ENCODE data around the gene USP44. TPM values are rescaled to one million over a fixed set of nuclear protein-coding genes. Genes with fewer than 3 reads are reported as not detected.

USP44 gene
- 10 to 100 TPM in 2 of 5 experiments, 1 to 10 TPM in 3; 3.3 to 12.2 (median 4.8) TPM for total RNA-seq
- 10 to 100 TPM; 14.0 to 15.1 TPM for polyA plus RNA-seq
- 11.2 reads per million, percentile 38 among the genes with 10 or more reads in this experiment for total RNA-seq

- H3K4me3 Mint-ChIP-seq = peak within 1 kb of the TSS in 9 of 10 donors; percentile 64 to 96 (median 85)
- peaks cover 0 to 6% (median 2%) of the 10 kb centered on the region in 11 donors for H3K9me3 Mint-ChIP-seq
- intact Hi-C loops (cut with micrococcal nuclease) = loop anchor here in 1 of 2 donors (5.0 kb wide), 2 partner anchors 1356 to 1979 kb away; partner anchors contain the start of genes NEDD1 and SOCS2
- Histone ChIP-seq H3K4me1 (ENCODE audit: control insufficient read depth in 2 of 2, insufficient read depth in 2 of 2, low read length in 2 of 2) (peaks cover 6 to 33% of the 10 kb centered on the region in 2 donors), H3K27ac (ENCODE audit: low read depth, low read length) (peak within 1 kb of the TSS; percentile 66), H3K4me3 (ENCODE audit: low read length) (peak within 1 kb of the TSS; percentile 28), H3K9me3 (ENCODE audit: control insufficient read depth in 2 of 3, low read length in 3 of 3) (no peaks in the 10 kb centered on the region), H3K36me3 (ENCODE audit: control insufficient read depth in 2 of 3, insufficient read depth in 3 of 3, low read length in 3 of 3) (peaks cover 0 to 8% (median 0%) of the 10 kb centered on the region in 3 experiments), H3K27me3 (ENCODE audit: control insufficient read depth in 2 of 2, insufficient read depth in 2 of 2, low read length in 2 of 2) (no peaks in the 10 kb centered on the region)
- ChIA-PET CTCF (no interaction called here), POLR2A (interaction anchor here (0.9 to 1.4 kb wide), 2 partner anchors 77 to 78 kb away, joined by 4 to 5 read pairs; partner anchors contain the start of gene METAP2)
- H3K4me1 Mint-ChIP-seq = peaks cover 36 to 77% (median 61%) of the 10 kb centered on the region in 7 donors
- DNase-seq (peak in 1 of 9 donors; percentile 25), ATAC-seq (no peak)
- peak within 1 kb of the TSS; percentile 68 to 97 (median 90) for H3K27ac Mint-ChIP-seq
- peaks cover 0 to 5% (median 0%) of the 10 kb centered on the region in 5 donors for H3K36me3 Mint-ChIP-seq
- H3K27me3 Mint-ChIP-seq = peaks cover 0 to 22% (median 7%) of the 10 kb centered on the region in 5 donors
Measured at GRCh38 chr12:95551305-95551704, at the start of gene USP44. Gene USP44 (minus strand): TSS chr12:95551476. CDS start chr12:95534256, 17,220 bp downstream.

DNA sequence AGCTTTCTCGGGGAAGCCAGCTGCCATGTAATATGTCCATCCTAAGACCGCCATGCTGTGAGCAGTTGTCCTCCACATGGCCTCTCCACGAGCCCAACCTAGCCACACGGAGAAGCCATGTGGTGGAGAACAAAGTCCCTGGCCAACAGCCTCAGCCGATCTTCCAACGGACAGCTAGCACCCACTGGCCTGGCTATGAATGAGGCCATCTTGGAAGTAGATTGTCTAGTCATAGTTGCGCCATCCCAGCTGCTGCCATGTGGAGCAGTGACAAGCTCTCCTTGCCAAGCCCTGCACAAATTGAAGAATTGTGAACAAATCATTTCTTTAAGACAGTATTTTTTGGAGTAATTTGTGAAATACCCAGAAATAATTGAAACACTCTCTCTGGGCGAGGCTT, 49.3 kb upstream of the USP44 start:
- intact Hi-C loops (cut with micrococcal nuclease) = no loop called here

GRCh38 chr12:95599880-95600279, 48.6 kb upstream of the USP44 start:
- Mint-ChIP-seq H3K36me3 (peaks cover 0 to 3% (median 0%) of the 10 kb centered on the region in 5 donors), H3K4me1 (no peaks in the 10 kb centered on the region), H3K4me3 (no peak overlapping the region), H3K27ac (no peak overlapping the region), H3K9me3 (peaks cover 0 to 2% (median 0%) of the 10 kb centered on the region in 11 donors), H3K27me3 (peaks cover 0 to 7% (median 0%) of the 10 kb centered on the region in 5 donors)
- ChIA-PET CTCF (no interaction called here), POLR2A (no interaction called here)
- Histone ChIP-seq H3K4me3 (ENCODE audit: low read length) (no peak overlapping the region), H3K27me3 (ENCODE audit: control insufficient read depth in 2 of 2, insufficient read depth in 2 of 2, low read length in 2 of 2) (no peaks in the 10 kb centered on the region), H3K36me3 (ENCODE audit: control insufficient read depth in 2 of 3, insufficient read depth in 3 of 3, low read length in 3 of 3) (no peaks in the 10 kb centered on the region), H3K4me1 (ENCODE audit: control insufficient read depth in 2 of 2, insufficient read depth in 2 of 2, low read length in 2 of 2) (no peaks in the 10 kb centered on the region), H3K27ac (ENCODE audit: low read depth, low read length) (no peak overlapping the region), H3K9me3 (ENCODE audit: control insufficient read depth in 2 of 3, low read length in 3 of 3) (no peaks in the 10 kb centered on the region)
- DNase-seq (no peak), ATAC-seq (no peak)
- intact Hi-C loops (cut with micrococcal nuclease) = no loop called here

More for the DNA sequence above, 49.3 kb upstream of the USP44 start:
- Histone ChIP-seq H3K4me1 (ENCODE audit: control insufficient read depth in 2 of 2, insufficient read depth in 2 of 2, low read length in 2 of 2) (no peaks in the 10 kb centered on the region), H3K27ac (ENCODE audit: low read depth, low read length) (no peak overlapping the region), H3K4me3 (ENCODE audit: low read length) (no peak overlapping the region), H3K27me3 (ENCODE audit: control insufficient read depth in 2 of 2, insufficient read depth in 2 of 2, low read length in 2 of 2) (no peaks in the 10 kb centered on the region), H3K9me3 (ENCODE audit: control insufficient read depth in 2 of 3, low read length in 3 of 3) (no peaks in the 10 kb centered on the region), H3K36me3 (ENCODE audit: control insufficient read depth in 2 of 3, insufficient read depth in 3 of 3, low read length in 3 of 3) (no peaks in the 10 kb centered on the region)
- peaks cover 0 to 14% (median 0%) of the 10 kb centered on the region in 5 donors for H3K27me3 Mint-ChIP-seq
- ChIA-PET CTCF (interaction anchor here (0.7 kb wide), 1 partner anchor 494 kb away, joined by 3 read pairs; no protein-coding TSS in a partner anchor), POLR2A (no interaction called here)
- peaks cover 0 to 3% (median 0%) of the 10 kb centered on the region in 5 donors for H3K36me3 Mint-ChIP-seq
- H3K9me3 Mint-ChIP-seq = peaks cover 0 to 2% (median 0%) of the 10 kb centered on the region in 11 donors
- DNase-seq = no peak
- H3K4me3 Mint-ChIP-seq = no peak overlapping the region
- H3K4me1 Mint-ChIP-seq = no peaks in the 10 kb centered on the region
- no peak for ATAC-seq
- no peak overlapping the region for H3K27ac Mint-ChIP-seq

- POLR2A ChIA-PET = no interaction called here
- ATAC-seq = no peak
- Mint-ChIP-seq H3K4me1 (no peaks in the 10 kb centered on the region), H3K9me3 (no peaks in the 10 kb centered on the region), H3K36me3 (no peaks in the 10 kb centered on the region), H3K27me3 (peaks cover 0 to 8% (median 0%) of the 10 kb centered on the region in 5 donors), H3K27ac (no peak overlapping the region), H3K4me3 (no peak overlapping the region)
- DNase-seq = no peak
- H3K4me3 ChIP-seq (ENCODE audit: low read length) = no peak overlapping the region
- H3K27ac ChIP-seq (ENCODE audit: low read depth, low read length) = no peak overlapping the region
- CTCF ChIA-PET = no interaction called here
- H3K9me3 ChIP-seq (ENCODE audit: control insufficient read depth in 2 of 3, low read length in 3 of 3) = no peaks in the 10 kb centered on the region
- H3K36me3 ChIP-seq (ENCODE audit: control insufficient read depth in 2 of 3, insufficient read depth in 3 of 3, low read length in 3 of 3) = no peaks in the 10 kb centered on the region
- H3K4me1 ChIP-seq (ENCODE audit: control insufficient read depth in 2 of 2, insufficient read depth in 2 of 2, low read length in 2 of 2) = no peaks in the 10 kb centered on the region
- H3K27me3 ChIP-seq (ENCODE audit: control insufficient read depth in 2 of 2, insufficient read depth in 2 of 2, low read length in 2 of 2) = no peaks in the 10 kb centered on the region
- intact Hi-C loops (cut with micrococcal nuclease) = no loop called here
Measured at GRCh38 chr12:95594136-95594535, 42.9 kb upstream of the USP44 start.

- H3K9me3 Mint-ChIP-seq = no peaks in the 10 kb centered on the region
- no peaks in the 10 kb centered on the region for H3K4me1 Mint-ChIP-seq
- POLR2A ChIA-PET = no interaction called here
- H3K27me3 ChIP-seq (ENCODE audit: control insufficient read depth in 2 of 2, insufficient read depth in 2 of 2, low read length in 2 of 2) = no peaks in the 10 kb centered on the region
- no peak overlapping the region for H3K4me3 ChIP-seq (ENCODE audit: low read length)
- no peaks in the 10 kb centered on the region for H3K9me3 ChIP-seq (ENCODE audit: control insufficient read depth in 2 of 3, low read length in 3 of 3)
- no peak overlapping the region for H3K27ac Mint-ChIP-seq
- no peaks in the 10 kb centered on the region for H3K36me3 Mint-ChIP-seq
- CTCF ChIA-PET = no interaction called here
- no peaks in the 10 kb centered on the region for H3K4me1 ChIP-seq (ENCODE audit: control insufficient read depth in 2 of 2, insufficient read depth in 2 of 2, low read length in 2 of 2)
- no peak overlapping the region for H3K4me3 Mint-ChIP-seq
- H3K36me3 ChIP-seq (ENCODE audit: control insufficient read depth in 2 of 3, insufficient read depth in 3 of 3, low read length in 3 of 3) = no peaks in the 10 kb centered on the region
- H3K27me3 Mint-ChIP-seq = peaks cover 0 to 11% (median 4%) of the 10 kb centered on the region in 5 donors
- intact Hi-C loops (cut with micrococcal nuclease) = no loop called here
- ATAC-seq (no peak), DNase-seq (no peak)
- H3K27ac ChIP-seq (ENCODE audit: low read depth, low read length) = no peak overlapping the region
Measured at GRCh38 chr12:95593266-95593871, 42.1 kb upstream of the USP44 start.

- Histone ChIP-seq H3K27ac (ENCODE audit: low read depth, low read length) (no peak overlapping the region), H3K4me1 (ENCODE audit: control insufficient read depth in 2 of 2, insufficient read depth in 2 of 2, low read length in 2 of 2) (no peaks in the 10 kb centered on the region), H3K9me3 (ENCODE audit: control insufficient read depth in 2 of 3, low read length in 3 of 3) (no peaks in the 10 kb centered on the region), H3K4me3 (ENCODE audit: low read length) (no peak overlapping the region), H3K36me3 (ENCODE audit: control insufficient read depth in 2 of 3, insufficient read depth in 3 of 3, low read length in 3 of 3) (no peaks in the 10 kb centered on the region), H3K27me3 (ENCODE audit: control insufficient read depth in 2 of 2, insufficient read depth in 2 of 2, low read length in 2 of 2) (no peaks in the 10 kb centered on the region)
- H3K36me3 Mint-ChIP-seq = no peaks in the 10 kb centered on the region
- ChIA-PET POLR2A (no interaction called here), CTCF (no interaction called here)
- intact Hi-C loops (cut with micrococcal nuclease) = no loop called here
- no peak for DNase-seq
- no peak for ATAC-seq
- no peak overlapping the region for H3K4me3 Mint-ChIP-seq
- H3K9me3 Mint-ChIP-seq = no peaks in the 10 kb centered on the region
- H3K4me1 Mint-ChIP-seq = no peaks in the 10 kb centered on the region
- H3K27me3 Mint-ChIP-seq = peaks cover 0 to 18% (median 13%) of the 10 kb centered on the region in 5 donors
- H3K27ac Mint-ChIP-seq = no peak overlapping the region
Measured at GRCh38 chr12:95591731-95592130, 40.5 kb upstream of the USP44 start.

DNA sequence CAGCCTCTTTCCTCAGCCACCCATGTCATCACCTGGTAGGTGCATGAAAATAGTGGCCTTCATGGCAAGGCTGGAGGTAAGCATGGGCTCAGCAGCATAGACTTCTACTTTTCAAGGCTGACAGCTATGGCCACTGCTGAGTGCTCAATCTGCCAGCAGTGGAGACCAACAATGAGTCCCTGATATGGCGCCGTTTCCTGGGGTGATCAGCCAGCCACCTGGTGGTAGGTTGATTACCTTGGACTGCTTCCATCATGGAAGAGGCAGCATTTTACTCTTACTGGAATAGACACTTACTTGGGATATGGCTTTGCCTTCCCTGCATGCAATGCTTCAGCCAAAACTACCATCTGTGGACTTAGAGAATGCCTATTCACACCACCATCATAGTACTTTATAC, 39.5 kb upstream of the USP44 start:
- ChIA-PET POLR2A (no interaction called here), CTCF (no interaction called here)
- H3K4me3 Mint-ChIP-seq = no peak overlapping the region
- Histone ChIP-seq H3K27ac (ENCODE audit: low read depth, low read length) (no peak overlapping the region), H3K9me3 (ENCODE audit: control insufficient read depth in 2 of 3, low read length in 3 of 3) (no peaks in the 10 kb centered on the region), H3K36me3 (ENCODE audit: control insufficient read depth in 2 of 3, insufficient read depth in 3 of 3, low read length in 3 of 3) (no peaks in the 10 kb centered on the region), H3K4me3 (ENCODE audit: low read length) (no peak overlapping the region), H3K4me1 (ENCODE audit: control insufficient read depth in 2 of 2, insufficient read depth in 2 of 2, low read length in 2 of 2) (no peaks in the 10 kb centered on the region), H3K27me3 (ENCODE audit: control insufficient read depth in 2 of 2, insufficient read depth in 2 of 2, low read length in 2 of 2) (no peaks in the 10 kb centered on the region)
- H3K4me1 Mint-ChIP-seq = no peaks in the 10 kb centered on the region
- DNase-seq (no peak), ATAC-seq (no peak)
- H3K36me3 Mint-ChIP-seq = no peaks in the 10 kb centered on the region
- intact Hi-C loops (cut with micrococcal nuclease) = no loop called here
- H3K27me3 Mint-ChIP-seq = peaks cover 0 to 20% (median 13%) of the 10 kb centered on the region in 5 donors
- no peaks in the 10 kb centered on the region for H3K9me3 Mint-ChIP-seq
- H3K27ac Mint-ChIP-seq = no peak overlapping the region

All from naive thymus-derived CD4-positive, alpha-beta T cell (primary cell).